ENCODE measurements around the gene PKDREJ. TPM values are rescaled to one million over a fixed set of nuclear protein-coding genes. Genes with fewer than 3 reads are reported as not detected.

The PKDREJ gene
- total RNA-seq, 1 donor from 2014 or later, result not detected

DNA sequence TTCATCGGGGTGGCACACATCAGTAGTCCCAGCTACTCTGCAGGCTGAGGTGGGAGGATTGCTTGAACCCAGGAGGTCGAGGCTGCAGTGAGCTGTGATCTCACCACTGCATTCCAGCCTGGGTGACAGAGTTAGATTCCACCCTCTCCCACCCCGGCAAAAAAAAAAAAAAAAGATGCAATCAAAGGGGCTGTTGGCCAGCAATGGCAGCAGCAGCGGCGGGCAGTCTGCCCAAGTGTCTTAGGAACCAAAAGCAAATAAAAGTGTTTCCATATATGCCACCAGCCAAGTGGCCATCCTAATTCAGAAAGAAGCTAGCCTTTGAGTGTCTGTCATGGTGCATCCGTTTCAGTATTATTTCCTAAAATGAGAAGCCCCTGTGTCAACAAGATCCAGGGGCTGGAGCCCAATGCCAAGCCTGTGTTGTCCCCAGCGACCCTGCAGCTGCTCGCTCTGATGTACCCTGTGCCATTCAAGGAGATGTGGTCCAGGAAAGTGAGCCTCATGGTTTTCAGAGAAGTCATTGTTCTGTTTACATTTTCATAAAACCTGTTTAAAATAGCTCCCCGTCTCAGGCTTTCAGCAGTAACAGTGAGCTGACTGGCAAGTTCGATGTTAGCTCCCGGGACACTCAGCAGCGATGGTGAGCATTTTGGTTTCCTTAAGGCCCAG lies 25.6 kb downstream of the PKDREJ start:
- TF ChIP-seq, protein P1, sequence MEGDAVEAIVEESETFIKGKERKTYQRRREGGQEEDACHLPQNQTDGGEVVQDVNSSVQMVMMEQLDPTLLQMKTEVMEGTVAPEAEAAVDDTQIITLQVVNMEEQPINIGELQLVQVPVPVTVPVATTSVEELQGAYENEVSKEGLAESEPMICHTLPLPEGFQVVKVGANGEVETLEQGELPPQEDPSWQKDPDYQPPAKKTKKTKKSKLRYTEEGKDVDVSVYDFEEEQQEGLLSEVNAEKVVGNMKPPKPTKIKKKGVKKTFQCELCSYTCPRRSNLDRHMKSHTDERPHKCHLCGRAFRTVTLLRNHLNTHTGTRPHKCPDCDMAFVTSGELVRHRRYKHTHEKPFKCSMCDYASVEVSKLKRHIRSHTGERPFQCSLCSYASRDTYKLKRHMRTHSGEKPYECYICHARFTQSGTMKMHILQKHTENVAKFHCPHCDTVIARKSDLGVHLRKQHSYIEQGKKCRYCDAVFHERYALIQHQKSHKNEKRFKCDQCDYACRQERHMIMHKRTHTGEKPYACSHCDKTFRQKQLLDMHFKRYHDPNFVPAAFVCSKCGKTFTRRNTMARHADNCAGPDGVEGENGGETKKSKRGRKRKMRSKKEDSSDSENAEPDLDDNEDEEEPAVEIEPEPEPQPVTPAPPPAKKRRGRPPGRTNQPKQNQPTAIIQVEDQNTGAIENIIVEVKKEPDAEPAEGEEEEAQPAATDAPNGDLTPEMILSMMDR (conservative IDR thresholded peaks at IDR 0.05; ENCODE audit: low read depth, low read length), result no peak
- DNase-seq (ENCODE audit: low read depth), result no peak
- no peak overlapping the region for H3K4me3 ChIP-seq (ENCODE audit: low read depth, low read length)

DNA sequence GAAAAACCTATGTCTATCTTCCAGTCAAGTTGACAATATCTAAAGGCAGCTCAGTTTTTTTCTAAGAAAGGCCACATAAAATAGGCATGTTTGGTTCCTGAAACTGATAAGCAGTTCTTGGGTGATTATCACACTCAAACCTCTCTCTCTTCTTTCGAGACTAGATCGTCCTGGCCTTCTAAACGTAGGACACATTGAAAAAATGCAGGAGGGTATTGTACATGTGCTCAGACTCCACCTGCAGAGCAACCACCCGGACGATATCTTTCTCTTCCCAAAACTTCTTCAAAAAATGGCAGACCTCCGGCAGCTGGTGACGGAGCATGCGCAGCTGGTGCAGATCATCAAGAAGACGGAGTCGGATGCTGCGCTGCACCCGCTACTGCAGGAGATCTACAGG lies 28.2 kb downstream of the PKDREJ start:
- H3K4me3 ChIP-seq (ENCODE audit: low read depth, low read length), result no peak overlapping the region
- DNase-seq (ENCODE audit: low read depth), result no peak
- TF ChIP-seq, protein P1 (conservative IDR thresholded peaks at IDR 0.05; ENCODE audit: low read depth, low read length), result no peak

DNA sequence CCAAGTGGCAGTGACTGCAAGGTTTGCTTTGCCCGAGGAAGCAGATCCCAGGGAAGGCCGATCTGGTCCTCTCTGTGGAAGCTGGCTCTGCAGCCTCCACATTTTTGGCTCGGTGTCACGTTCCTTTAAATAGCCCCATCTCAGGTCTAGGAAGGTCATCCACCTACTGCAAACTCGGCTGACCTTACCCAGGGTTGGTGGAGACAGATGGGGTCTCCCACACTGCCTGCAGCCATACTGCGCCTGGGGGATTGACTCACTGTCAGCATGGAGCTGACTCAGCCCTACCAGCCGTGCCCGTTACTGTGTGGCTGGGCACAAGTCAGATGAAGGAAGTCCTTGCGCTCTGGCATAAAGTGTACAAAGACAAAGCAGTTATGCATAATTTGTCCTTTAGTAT lies 29.9 kb downstream of the PKDREJ start:
- no peak for DNase-seq (ENCODE audit: low read depth)
- H3K4me3 ChIP-seq (ENCODE audit: low read depth, low read length), result no peak overlapping the region
- TF ChIP-seq, protein P1 (conservative IDR thresholded peaks at IDR 0.05; ENCODE audit: low read depth, low read length), result no peak

DNA sequence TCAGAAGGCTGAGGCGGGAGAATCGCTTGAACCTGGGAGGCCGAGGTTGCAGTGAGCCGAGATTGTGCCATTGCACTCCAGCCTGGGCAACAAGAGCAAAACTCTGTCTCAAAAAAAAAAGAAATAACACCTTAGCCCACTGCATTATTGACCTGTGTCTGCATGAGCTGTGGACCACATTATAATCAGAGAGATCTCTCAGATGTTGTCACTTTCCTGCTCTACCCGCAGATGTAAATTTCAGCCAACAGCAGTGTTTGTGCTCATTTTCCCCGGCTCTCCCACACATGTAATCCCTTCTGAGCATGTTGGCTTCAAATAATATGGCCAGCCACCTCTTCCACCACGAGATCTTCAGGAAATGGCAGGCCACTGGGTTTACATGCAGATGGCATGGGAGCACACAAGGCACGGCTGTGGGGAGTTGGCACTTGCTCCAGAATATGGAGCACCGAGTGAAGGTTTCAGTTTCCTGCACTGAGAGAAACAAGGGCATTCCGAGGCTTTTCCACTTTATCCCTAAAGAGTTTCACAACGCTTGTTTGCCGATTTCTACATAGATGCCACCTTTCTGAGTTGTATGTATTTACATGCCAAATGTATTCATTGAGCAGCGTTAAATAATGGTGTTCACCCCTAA lies 32.8 kb downstream of the PKDREJ start:
- TF ChIP-seq, protein P1 (conservative IDR thresholded peaks at IDR 0.05; ENCODE audit: low read depth, low read length), result no peak
- no peak for DNase-seq (ENCODE audit: low read depth)
- no peak overlapping the region for H3K4me3 ChIP-seq (ENCODE audit: low read depth, low read length)

DNA sequence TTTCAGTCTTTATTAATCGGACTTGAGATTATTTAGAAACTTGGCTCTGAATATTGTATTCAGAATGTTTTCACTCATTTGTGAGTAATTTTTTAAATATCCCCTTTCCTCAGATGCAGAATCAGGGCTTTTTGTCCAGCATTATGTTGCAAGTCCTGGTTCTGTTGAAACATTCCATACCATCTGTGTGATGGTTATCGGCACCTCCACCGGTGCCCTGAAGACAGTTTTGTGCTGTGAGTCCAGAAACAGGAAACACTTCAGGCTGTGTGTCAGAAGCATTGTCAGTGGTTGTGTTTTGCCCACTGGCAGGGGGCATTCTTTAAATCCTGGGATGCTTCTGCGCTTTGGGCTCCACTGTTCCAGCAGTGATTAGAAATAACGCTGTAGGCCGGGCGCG lies 33.4 kb downstream of the PKDREJ start:
- no peak for DNase-seq (ENCODE audit: low read depth)
- TF ChIP-seq, protein P1 (conservative IDR thresholded peaks at IDR 0.05; ENCODE audit: low read depth, low read length), result no peak
- no peak overlapping the region for H3K4me3 ChIP-seq (ENCODE audit: low read depth, low read length)

DNA sequence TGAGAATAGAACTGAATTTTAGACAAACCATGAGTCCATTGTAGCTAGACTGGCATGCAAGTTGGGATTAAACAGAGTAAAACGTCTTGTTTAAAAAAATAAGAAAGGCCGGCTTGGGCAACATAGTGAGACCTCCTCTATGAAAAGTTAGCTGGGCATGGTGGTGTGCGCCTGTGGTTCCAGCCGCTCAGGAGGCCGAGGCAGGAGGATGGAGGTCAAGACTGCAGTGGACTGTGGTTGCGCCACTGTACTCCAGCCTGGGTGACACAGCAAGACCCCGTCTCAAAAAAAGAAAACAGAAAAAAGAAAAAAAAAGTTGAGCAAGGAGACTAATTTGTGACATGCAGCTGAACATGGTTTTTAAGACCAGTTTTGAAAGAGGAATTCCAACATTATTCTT lies 36.6 kb downstream of the PKDREJ start:
- TF ChIP-seq, protein P1 (conservative IDR thresholded peaks at IDR 0.05; ENCODE audit: low read depth, low read length), result no peak
- no peak for DNase-seq (ENCODE audit: low read depth)
- no peak overlapping the region for H3K4me3 ChIP-seq (ENCODE audit: low read depth, low read length)

DNA sequence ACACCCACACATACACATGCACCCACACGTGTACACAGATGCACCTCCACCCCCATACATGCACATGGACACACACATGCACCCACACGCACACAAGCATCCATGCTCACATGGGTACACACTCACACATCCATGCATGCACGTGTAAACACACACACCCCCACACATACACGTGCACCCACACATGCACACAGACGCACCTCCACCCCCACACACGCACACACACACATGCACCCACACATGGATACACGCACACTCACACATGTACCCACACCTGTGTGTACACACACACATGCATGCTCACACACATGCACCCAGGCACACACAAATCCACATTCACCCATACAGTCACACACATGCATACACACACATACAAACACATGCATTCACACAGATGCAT lies 37.5 kb downstream of the PKDREJ start:
- TF ChIP-seq, protein P1 (conservative IDR thresholded peaks at IDR 0.05; ENCODE audit: low read depth, low read length), result no peak

More for the DNA sequence above, 37.5 kb downstream of the PKDREJ start:
- H3K4me3 ChIP-seq (ENCODE audit: low read depth, low read length), result no peak overlapping the region
- no peak for DNase-seq (ENCODE audit: low read depth)

Data from epithelial cell of proximal tubule (primary cell).